GM10248 (cell line): ENCODE data around the gene TAB2.

Experiments
- CTCF ChIA-PET: fragments of 300-600 bp; sonication (Branson Sonifier 250); formaldehyde crosslinking; extraction: SDS; loops from one replicate; lab custom pipeline; 2021; ENCODE audit warnings: antibody characterized with exemption; lab: Yijun Ruan, JAX
- POLR2A ChIA-PET: fragments of 350-650 bp; sonication (Branson Sonifier 250); formaldehyde crosslinking; extraction: SDS; loops from one replicate; lab custom pipeline; 2020; ENCODE audit warnings: antibody characterized with exemption; lab: Yijun Ruan, JAX
- DNase-seq: peaks from one replicate; pipeline ENCODE4 v3.0.0; 2012; ENCODE audit errors: extremely low spot score
- TF ChIP-seq, protein P1 (sequence below): IDR thresholded peaks from 2 replicates; pipeline ENCODE4 v1.5.1; 2012; ENCODE audit warnings: mild to moderate bottlenecking, low read depth; ENCODE audit errors: extremely low read depth, missing control alignments, control extremely low read depth

Gene TAB2

DNA sequence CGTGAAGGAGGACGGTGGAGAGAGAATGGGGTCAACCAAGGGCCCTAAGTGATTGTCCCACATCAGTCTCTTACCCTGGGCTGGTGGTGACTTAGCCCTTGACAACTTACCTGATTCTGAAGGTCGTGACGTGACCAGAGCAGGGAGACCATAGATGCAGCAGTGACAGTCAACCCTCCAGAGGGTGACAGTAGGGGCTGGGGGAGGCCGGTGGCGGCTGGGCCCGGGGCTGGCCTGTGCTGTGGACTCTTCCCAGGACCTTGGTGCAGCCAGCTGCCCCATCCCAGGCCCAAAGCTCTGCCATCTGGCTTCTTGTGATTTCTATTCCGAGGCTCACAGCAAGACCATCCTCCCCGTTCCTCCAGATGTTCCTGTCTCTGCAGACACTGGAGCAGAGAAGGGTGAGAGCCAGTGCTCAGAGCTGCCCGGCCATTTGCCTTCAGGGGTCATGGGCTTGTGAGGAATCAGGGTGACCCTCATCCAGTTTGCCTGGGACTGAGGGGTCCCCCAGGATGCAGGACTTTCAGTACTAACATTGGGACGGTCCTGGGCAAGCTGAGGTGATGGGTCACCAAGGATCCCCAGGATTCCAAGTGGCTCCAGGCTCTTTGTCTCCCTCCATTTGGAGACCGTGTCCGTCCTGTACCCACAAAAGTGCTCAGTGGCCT is 118.5 kb downstream of the TAB2 start:
- POLR2A ChIA-PET: no interaction called here
- no peak for DNase-seq
- TF ChIP-seq, protein P1, sequence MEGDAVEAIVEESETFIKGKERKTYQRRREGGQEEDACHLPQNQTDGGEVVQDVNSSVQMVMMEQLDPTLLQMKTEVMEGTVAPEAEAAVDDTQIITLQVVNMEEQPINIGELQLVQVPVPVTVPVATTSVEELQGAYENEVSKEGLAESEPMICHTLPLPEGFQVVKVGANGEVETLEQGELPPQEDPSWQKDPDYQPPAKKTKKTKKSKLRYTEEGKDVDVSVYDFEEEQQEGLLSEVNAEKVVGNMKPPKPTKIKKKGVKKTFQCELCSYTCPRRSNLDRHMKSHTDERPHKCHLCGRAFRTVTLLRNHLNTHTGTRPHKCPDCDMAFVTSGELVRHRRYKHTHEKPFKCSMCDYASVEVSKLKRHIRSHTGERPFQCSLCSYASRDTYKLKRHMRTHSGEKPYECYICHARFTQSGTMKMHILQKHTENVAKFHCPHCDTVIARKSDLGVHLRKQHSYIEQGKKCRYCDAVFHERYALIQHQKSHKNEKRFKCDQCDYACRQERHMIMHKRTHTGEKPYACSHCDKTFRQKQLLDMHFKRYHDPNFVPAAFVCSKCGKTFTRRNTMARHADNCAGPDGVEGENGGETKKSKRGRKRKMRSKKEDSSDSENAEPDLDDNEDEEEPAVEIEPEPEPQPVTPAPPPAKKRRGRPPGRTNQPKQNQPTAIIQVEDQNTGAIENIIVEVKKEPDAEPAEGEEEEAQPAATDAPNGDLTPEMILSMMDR: no peak
- CTCF ChIA-PET: interaction anchor here (1.1 to 10.0 kb wide), 4 partner anchors 9 to 406 kb away, joined by 3 to 192 read pairs (median 4); no protein-coding TSS in a partner anchor

DNA sequence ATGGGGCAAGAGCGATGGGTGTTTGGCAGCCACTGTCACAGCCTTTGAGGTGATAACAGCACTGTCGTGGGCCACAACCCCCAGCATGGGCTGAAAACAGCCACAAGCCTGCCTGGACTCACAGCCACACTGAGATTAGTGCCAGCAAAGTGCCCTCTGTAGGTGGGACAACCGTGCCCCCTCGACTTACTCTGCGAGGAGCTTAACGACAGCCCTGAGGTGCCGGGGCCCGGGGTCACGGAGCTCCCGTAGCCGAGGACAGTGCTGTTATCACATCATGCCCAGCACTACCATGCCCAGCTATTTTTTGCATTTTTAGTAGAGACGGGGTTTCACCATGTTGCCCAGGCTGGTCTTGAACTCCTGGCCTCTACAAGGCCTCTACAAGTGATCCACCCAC is 119.1 kb downstream of the TAB2 start:
- POLR2A ChIA-PET: no interaction called here
- DNase-seq: no peak
- CTCF ChIA-PET: interaction anchor here (1.1 to 10.0 kb wide), 4 partner anchors 10 to 406 kb away, joined by 3 to 192 read pairs (median 4); no protein-coding TSS in a partner anchor
- TF ChIP-seq, protein P1: no peak

DNA sequence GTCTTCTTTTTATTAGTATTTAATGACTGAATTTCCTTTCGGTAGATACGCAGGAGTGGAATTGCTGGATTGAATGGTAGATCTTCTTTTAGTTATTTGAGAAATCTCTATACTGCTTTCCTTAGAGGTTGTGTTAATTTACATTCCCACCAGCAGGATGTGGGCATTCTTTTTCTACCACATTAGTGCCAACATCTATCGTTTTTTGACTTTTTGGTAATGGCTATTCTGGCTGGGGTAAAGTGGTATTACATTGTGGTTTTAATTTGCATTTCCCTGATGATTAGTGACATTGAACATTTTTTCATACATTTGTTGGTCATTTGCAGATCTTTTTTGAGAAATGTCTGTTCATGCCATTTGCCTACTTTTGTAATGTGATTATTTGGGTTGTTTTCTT is 119.7 kb downstream of the TAB2 start:
- CTCF ChIA-PET: interaction anchor here (10.0 kb wide), 1 partner anchor 407 kb away, joined by 192 read pairs; no protein-coding TSS in a partner anchor
- DNase-seq: no peak
- POLR2A ChIA-PET: no interaction called here
- TF ChIP-seq, protein P1: no peak

DNA sequence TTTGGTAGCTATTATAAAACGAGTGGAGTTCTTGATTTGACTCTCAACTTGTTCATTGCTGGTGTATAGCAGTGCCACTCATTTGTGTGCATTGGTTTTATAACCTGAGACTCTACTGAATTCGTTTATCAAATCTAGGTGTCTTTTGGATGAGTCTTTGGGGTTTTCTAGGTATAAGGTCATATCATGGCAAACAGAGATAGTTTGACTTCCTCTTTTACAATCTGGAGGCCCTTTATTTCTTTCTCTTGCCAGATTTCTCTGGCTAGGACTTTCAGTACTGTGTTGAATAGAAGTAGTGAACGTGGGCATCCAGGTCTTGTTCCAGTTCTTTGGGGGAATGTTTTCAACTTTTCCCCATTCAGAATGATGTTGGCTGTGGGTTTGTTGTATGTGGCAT is 121.3 kb downstream of the TAB2 start:
- peak; percentile 17 for DNase-seq
- TF ChIP-seq, protein P1: no peak
- ChIA-PET CTCF (interaction anchor here (0.7 to 3.9 kb wide), 2 partner anchors 13 to 78 kb away, joined by 3 to 15 read pairs; no protein-coding TSS in a partner anchor), POLR2A (interaction anchor here (0.5 kb wide), 1 partner anchor 531 kb away, joined by 5 read pairs; no protein-coding TSS in a partner anchor)

DNA sequence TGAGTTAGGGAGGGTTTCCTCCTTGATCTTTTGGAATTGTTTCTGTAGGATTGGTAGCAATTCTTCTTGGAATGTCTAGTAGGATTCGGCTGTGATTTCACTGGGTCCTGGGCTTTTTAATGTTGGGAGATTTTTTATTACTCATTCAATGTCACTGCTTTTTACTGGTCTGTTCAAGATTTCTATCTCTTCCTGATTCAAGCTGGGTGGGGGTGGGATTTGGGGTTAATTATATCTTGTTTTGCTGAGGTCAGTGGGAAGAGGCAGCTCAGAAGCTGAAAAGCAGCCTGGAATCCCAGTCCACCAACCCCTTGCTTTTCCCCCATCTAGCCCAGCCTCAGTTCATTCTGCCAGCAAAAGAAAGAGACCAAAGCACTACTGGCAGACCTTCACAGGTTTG is 122.1 kb downstream of the TAB2 start:
- ChIA-PET POLR2A (interaction anchor here (0.5 kb wide), 1 partner anchor 532 kb away, joined by 5 read pairs; no protein-coding TSS in a partner anchor), CTCF (interaction anchor here (0.9 to 3.9 kb wide), 2 partner anchors 78 to 862 kb away, joined by 3 to 15 read pairs; no protein-coding TSS in a partner anchor)
- TF ChIP-seq, protein P1: no peak
- DNase-seq: no peak

DNA sequence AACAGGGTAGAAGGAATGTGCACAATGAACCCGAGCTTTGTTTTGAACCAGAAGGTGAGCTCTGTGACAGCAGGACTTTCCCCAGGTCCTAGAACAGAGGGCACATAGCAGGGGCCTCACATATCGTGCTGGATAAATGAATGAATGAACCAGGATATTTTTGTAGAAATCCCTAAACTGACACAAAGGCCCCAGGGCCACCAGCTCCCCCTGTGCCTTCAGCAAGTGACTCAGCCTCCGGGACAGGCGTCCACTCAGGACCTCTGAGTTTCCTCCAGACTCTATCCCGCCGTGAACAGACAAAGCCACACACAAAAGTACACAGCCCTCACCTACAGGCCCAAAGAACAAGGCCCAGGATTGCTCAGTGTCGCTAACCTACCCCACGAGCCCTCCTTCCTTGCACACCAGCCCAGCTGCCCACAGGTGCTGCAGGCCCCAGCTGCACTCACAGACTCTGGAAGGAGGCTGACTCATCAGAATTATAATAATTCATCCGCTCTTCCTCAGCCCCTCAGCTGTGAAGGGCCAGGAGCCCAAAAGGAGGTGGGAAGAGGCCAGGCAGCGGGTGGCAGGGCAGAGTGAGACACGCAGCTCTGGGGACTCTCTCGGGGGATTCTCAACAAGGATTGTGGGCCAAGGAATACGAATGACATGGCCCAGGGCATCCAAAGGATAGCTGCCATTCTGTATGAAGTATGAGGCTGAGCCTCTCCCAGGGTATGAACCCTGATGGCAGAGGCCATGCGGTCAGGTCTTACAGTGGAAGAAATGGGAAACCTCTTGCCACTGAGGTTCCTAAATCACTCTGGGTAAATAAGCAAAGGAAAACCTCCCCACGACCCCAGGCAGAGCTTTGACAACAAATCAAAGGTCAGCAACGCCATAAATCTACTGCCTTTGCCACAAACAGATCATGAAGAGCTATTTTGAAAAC is 123.5 kb downstream of the TAB2 start:
- ChIA-PET CTCF (interaction anchor here (0.9 to 3.9 kb wide), 7 partner anchors 9 to 863 kb away, joined by 3 to 20 read pairs (median 4); no protein-coding TSS in a partner anchor), POLR2A (no interaction called here)
- DNase-seq: no peak
- TF ChIP-seq, protein P1: no peak
